Measurements from ENCODE around the gene TNFSF18.
"Not testable (repeated sequence)": the region's sequence is repeated elsewhere in the genome, so short reads cannot be mapped to it uniquely, and the experiment has no call there.

TNFSF18 gene

GRCh38 chr1:173084292-173084691 lies 33.6 kb upstream of the TNFSF18 start:
- ChIA-PET POLR2A (no interaction called here), CTCF (no interaction called here)
- DNase-seq (ENCODE audit: extremely low spot score), result no peak
- TF ChIP-seq FOXK2 (IDR thresholded peaks at IDR 0.05) (no peak), NFRKB (IDR thresholded peaks at IDR 0.05) (no peak), SP1 (IDR thresholded peaks at IDR 0.05) (no peak), ELF4 (IDR thresholded peaks at IDR 0.05) (no peak), FOXM1 (IDR thresholded peaks at IDR 0.05; ENCODE audit: borderline replicate concordance) (no peak), L3MBTL2 (conservative IDR thresholded peaks at IDR 0.05) (no peak), HDGF (IDR thresholded peaks at IDR 0.05; ENCODE audit: borderline replicate concordance) (no peak), SUZ12 (IDR thresholded peaks at IDR 0.05) (no peak), CTBP1 (IDR thresholded peaks at IDR 0.05; ENCODE audit: borderline replicate concordance) (no peak)

DNA sequence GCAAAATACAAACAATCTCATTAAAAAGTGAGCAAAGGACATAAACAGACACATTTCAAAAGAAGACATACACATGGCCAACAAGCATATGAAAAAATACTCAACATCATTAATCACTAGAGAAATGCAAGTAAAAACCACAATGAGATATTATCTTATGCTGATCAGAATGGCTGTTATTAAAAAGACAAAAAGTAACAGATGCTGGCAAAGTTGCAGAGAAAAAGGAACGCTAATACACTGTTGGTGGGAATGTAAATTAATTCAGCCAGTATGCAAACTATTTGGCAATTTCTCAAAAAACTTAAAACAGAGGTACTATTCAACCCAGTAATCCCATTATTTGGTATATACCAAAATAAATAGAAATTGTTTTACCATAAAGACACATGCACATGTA lies 32.2 kb upstream of the TNFSF18 start:
- TF ChIP-seq L3MBTL2 (conservative IDR thresholded peaks at IDR 0.05) (no peak), CTBP1 (IDR thresholded peaks at IDR 0.05; ENCODE audit: borderline replicate concordance) (no peak), HDGF (IDR thresholded peaks at IDR 0.05; ENCODE audit: borderline replicate concordance) (no peak), ARNT (IDR thresholded peaks at IDR 0.05) (no peak), ZNF384 (IDR thresholded peaks at IDR 0.05) (no peak), FOXM1 (IDR thresholded peaks at IDR 0.05; ENCODE audit: borderline replicate concordance) (no peak), ELF4 (IDR thresholded peaks at IDR 0.05) (no peak), FOXA1 (IDR thresholded peaks at IDR 0.05) (no peak), SUZ12 (IDR thresholded peaks at IDR 0.05) (no peak), LEF1 (IDR thresholded peaks at IDR 0.05; ENCODE audit: borderline replicate concordance) (no peak), NFRKB (IDR thresholded peaks at IDR 0.05) (no peak), TARDBP (IDR thresholded peaks at IDR 0.05) (no peak)
- TF ChIP-seq, protein P1, sequence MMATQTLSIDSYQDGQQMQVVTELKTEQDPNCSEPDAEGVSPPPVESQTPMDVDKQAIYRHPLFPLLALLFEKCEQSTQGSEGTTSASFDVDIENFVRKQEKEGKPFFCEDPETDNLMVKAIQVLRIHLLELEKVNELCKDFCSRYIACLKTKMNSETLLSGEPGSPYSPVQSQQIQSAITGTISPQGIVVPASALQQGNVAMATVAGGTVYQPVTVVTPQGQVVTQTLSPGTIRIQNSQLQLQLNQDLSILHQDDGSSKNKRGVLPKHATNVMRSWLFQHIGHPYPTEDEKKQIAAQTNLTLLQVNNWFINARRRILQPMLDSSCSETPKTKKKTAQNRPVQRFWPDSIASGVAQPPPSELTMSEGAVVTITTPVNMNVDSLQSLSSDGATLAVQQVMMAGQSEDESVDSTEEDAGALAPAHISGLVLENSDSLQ (IDR thresholded peaks at IDR 0.05), result no peak
- no peak for DNase-seq (ENCODE audit: extremely low spot score)
- ChIA-PET POLR2A (no interaction called here), CTCF (no interaction called here)

DNA sequence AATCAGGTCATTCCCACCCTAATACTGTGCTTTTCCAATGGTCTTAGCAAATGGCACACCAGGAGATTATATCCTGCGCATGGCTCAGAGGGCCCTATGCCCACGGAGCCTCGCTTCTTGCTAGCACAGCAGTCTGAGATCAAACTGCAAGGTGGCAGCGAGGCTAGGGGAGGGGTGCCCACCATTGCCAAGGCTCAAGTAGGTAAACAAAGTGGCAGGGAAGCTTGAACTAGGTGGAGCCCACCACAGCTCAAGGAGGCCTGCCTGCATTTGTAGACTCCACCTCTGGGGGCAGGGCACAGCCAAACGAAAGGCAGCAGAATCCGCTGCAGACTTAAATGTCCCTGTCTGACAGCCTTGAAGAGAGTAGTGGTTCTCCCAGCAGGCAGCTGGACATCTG lies 23.5 kb upstream of the TNFSF18 start:
- POLR2A ChIA-PET; DNase-seq (ENCODE audit: extremely low spot score); CTCF ChIA-PET: not testable (repeated sequence)

- TF ChIP-seq, protein P1 (IDR thresholded peaks at IDR 0.05), result no peak
- TF ChIP-seq ZNF384 (IDR thresholded peaks at IDR 0.05) (no peak), BHLHE40 (IDR thresholded peaks at IDR 0.05; ENCODE audit: borderline replicate concordance) (no peak), HDGF (IDR thresholded peaks at IDR 0.05; ENCODE audit: borderline replicate concordance) (no peak), FOXA1 (IDR thresholded peaks at IDR 0.05) (no peak), ELF4 (IDR thresholded peaks at IDR 0.05) (no peak), SP1 (IDR thresholded peaks at IDR 0.05) (no peak), NFRKB (IDR thresholded peaks at IDR 0.05) (no peak)
- CTCF ChIA-PET, result no interaction called here
- no peak for DNase-seq (ENCODE audit: extremely low spot score)
- POLR2A ChIA-PET, result no interaction called here
These were observed 13.3 kb upstream of the TNFSF18 start for GRCh38 chr1:173064011-173064410.

DNA sequence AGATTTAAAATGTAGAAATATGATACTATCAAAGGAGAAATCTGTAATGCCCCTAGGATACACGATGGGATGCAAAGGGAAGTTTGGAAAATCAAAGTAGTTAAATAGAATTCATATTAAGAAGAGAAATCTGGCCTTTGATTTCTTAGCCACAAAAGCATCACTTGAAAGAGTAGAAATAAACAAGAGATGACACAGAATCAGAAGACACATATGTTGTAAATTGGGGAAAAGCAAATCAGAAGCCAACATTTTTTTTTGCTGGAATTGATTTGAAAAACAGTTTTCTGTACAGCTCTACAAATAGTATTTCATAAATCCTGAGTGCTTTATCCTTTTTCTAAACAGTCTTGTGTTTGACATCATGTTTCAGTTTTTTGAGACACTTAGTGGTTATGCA lies 12.4 kb upstream of the TNFSF18 start:
- TF ChIP-seq TARDBP (IDR thresholded peaks at IDR 0.05) (no peak), CTBP1 (IDR thresholded peaks at IDR 0.05; ENCODE audit: borderline replicate concordance) (no peak), ZNF384 (IDR thresholded peaks at IDR 0.05) (no peak), FOXK2 (IDR thresholded peaks at IDR 0.05) (no peak), SP1 (IDR thresholded peaks at IDR 0.05) (no peak), FOXM1 (IDR thresholded peaks at IDR 0.05; ENCODE audit: borderline replicate concordance) (no peak)
- TF ChIP-seq, protein P1 (IDR thresholded peaks at IDR 0.05), result no peak
- CTCF ChIA-PET, result no interaction called here
- no peak for DNase-seq (ENCODE audit: extremely low spot score)
- POLR2A ChIA-PET, result no interaction called here

DNA sequence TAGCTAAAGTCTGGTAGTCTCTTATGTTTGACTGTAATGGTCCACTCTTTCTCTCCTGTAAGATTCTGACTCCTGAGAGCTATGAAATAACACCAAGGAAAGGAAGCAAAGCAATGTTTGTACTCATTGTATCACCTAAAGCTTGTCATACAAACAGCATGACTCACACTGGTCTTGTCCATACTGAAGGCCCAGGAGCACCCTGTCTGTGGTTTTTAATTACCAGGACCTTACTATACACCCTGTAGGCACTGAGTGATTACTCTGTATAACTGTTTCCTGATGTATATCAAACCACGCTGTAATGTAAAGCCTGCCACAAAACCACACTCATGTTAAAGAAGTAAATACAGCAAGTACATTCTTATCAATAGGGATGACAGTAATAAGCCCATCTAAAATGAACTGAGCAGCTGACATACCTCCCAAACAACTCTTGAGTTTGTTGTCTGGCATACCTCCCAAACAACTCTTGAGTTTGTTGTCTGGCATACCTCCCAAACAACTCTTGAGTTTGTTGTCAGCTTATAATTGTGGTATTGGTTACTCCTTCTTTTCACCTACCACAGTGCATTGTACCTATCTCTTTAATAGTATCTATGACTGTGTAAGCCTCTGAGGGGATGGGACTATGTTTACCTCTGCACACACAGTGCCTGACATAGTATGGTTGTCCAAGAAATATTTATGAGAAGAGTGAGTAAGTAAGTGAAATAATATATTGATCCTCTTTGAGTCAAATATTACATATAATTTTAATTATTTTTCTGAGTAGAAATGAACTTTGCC lies 11.6 kb upstream of the TNFSF18 start:
- TF ChIP-seq SP1 (IDR thresholded peaks at IDR 0.05) (no peak), LEF1 (IDR thresholded peaks at IDR 0.05; ENCODE audit: borderline replicate concordance) (no peak), L3MBTL2 (conservative IDR thresholded peaks at IDR 0.05) (no peak)
- CTCF ChIA-PET, result interaction anchor here (0.7 kb wide), 1 partner anchor 318 kb away, joined by 3 read pairs; no protein-coding TSS in a partner anchor
- POLR2A ChIA-PET, result no interaction called here
- DNase-seq (ENCODE audit: extremely low spot score), result no peak

- TF ChIP-seq L3MBTL2 (conservative IDR thresholded peaks at IDR 0.05) (no peak), ZNF384 (IDR thresholded peaks at IDR 0.05) (no peak), FOXK2 (IDR thresholded peaks at IDR 0.05) (no peak), SUZ12 (IDR thresholded peaks at IDR 0.05) (no peak), BHLHE40 (IDR thresholded peaks at IDR 0.05; ENCODE audit: borderline replicate concordance) (no peak), NFRKB (IDR thresholded peaks at IDR 0.05) (no peak), LEF1 (IDR thresholded peaks at IDR 0.05; ENCODE audit: borderline replicate concordance) (no peak), FOXA1 (IDR thresholded peaks at IDR 0.05) (no peak), FOXM1 (IDR thresholded peaks at IDR 0.05; ENCODE audit: borderline replicate concordance) (no peak), CTBP1 (IDR thresholded peaks at IDR 0.05; ENCODE audit: borderline replicate concordance) (no peak), ARNT (IDR thresholded peaks at IDR 0.05) (no peak), HDGF (IDR thresholded peaks at IDR 0.05; ENCODE audit: borderline replicate concordance) (no peak), SP1 (IDR thresholded peaks at IDR 0.05) (no peak), ELF4 (IDR thresholded peaks at IDR 0.05) (no peak)
- TF ChIP-seq, protein P1 (IDR thresholded peaks at IDR 0.05), result no peak
- POLR2A ChIA-PET, result no interaction called here
- DNase-seq (ENCODE audit: extremely low spot score), result no peak
- CTCF ChIA-PET, result no interaction called here
These were observed 7.8 kb upstream of the TNFSF18 start for GRCh38 chr1:173058556-173058955.
